ENCODE measurements around the gene PAQR3.
A peak's percentile ranks its signal among the peaks of the same experiment; 100 is the strongest.

The PAQR3 gene

GRCh38 chr4:78960926-78961325 lies 21.7 kb upstream of the PAQR3 start:
- no peak for TF ChIP-seq CTCF (IDR thresholded peaks at IDR 0.05; ENCODE audit: insufficient read depth, missing control alignments)
- no peak for FAIRE-seq
- DNase-seq (ENCODE audit: insufficient read length, low spot score) = no peak

GRCh38 chr4:78956975-78957374 lies 17.7 kb upstream of the PAQR3 start:
- DNase-seq (ENCODE audit: insufficient read length, low spot score) = no peak
- TF ChIP-seq CTCF (IDR thresholded peaks at IDR 0.05; ENCODE audit: insufficient read depth, missing control alignments) = no peak
- no peak for FAIRE-seq

GRCh38 chr4:78953769-78954666 lies 14.8 kb upstream of the PAQR3 start:
- peak; percentile 66 for TF ChIP-seq CTCF (IDR thresholded peaks at IDR 0.05; ENCODE audit: insufficient read depth, missing control alignments)
- FAIRE-seq (no peak), DNase-seq (ENCODE audit: insufficient read length, low spot score) (no peak)

- no peak for TF ChIP-seq CTCF (IDR thresholded peaks at IDR 0.05; ENCODE audit: insufficient read depth, missing control alignments)
- no peak for FAIRE-seq
- DNase-seq (ENCODE audit: insufficient read length, low spot score) = no peak
Observed at GRCh38 chr4:78953231-78953630, 14.0 kb upstream of the PAQR3 start.

GRCh38 chr4:78951862-78952472 lies 12.7 kb upstream of the PAQR3 start:
- TF ChIP-seq CTCF (IDR thresholded peaks at IDR 0.05; ENCODE audit: insufficient read depth, missing control alignments) = peak; percentile 84
- DNase-seq (ENCODE audit: insufficient read length, low spot score) = no peak
- FAIRE-seq = peak; percentile 79

- no peak for DNase-seq (ENCODE audit: insufficient read length, low spot score)
- no peak for TF ChIP-seq CTCF (IDR thresholded peaks at IDR 0.05; ENCODE audit: insufficient read depth, missing control alignments)
- FAIRE-seq = no peak
Observed at GRCh38 chr4:78949735-78950134, 10.5 kb upstream of the PAQR3 start.
